SW 1271 (cell line): ENCODE results near the gene NYAP1.
"Not testable (repeated sequence)": the region's sequence is repeated elsewhere in the genome, so short reads cannot be mapped to it uniquely, and the experiment has no call there.

Experiments
- DNase-seq, 2 experiments: peaks; one replicate each; lab custom pipeline; 2025; lab: John Stamatoyannopoulos, UW

Gene NYAP1

DNA sequence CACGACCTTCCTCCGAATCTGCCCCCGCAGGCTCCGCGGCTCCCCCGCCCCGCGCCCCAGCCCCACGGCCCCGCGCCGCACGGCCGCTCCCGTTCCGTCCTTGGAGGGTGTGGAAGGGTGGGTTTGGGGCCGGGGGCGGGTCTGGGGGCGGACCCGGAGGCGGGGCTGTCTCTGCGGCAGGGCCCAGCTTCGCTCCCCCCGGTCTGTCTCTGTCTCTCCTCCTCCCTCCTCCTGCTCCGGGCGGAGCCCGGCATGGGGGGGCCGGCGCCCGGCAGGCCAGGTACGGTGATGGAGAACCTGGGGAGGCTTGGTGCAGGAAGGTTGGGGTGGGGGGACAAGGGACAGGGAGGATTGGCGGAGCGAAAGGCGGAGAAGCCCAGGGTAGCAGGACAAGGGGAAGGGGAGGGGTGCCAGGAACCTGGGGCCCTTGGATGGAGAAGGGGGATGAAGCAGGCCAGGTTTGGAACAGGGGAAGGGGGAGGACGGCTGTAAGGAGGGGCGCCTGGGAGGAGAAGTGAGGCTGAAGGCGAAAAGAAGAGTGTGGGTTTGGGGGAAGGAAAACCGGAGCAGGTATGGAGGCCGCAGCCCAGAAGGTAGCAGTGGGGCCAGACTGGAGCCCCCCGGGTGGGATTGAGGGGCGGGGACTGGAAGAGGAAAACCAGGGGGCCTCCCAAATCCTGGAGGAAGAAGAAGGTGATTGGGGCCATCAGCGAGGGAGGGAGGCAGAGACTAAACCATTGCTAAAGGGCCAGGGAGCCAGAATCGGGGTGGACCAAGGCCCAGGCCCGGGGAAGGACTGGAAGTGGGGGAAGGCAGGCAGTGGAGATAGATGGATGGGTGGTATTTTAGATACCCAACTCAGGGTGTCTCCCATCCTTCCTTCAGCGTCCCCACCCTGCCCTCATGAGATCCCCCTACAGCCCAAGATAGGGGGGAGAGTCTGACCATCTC is at the start of gene NYAP1:
NYAP1 (plus strand) TSS at position 206 of the 951 bp plus-strand sequence. CDS start 1,385 bp downstream, outside the sequence.
- DNase-seq: peak in 1 of 2 experiments; percentile 41

DNA sequence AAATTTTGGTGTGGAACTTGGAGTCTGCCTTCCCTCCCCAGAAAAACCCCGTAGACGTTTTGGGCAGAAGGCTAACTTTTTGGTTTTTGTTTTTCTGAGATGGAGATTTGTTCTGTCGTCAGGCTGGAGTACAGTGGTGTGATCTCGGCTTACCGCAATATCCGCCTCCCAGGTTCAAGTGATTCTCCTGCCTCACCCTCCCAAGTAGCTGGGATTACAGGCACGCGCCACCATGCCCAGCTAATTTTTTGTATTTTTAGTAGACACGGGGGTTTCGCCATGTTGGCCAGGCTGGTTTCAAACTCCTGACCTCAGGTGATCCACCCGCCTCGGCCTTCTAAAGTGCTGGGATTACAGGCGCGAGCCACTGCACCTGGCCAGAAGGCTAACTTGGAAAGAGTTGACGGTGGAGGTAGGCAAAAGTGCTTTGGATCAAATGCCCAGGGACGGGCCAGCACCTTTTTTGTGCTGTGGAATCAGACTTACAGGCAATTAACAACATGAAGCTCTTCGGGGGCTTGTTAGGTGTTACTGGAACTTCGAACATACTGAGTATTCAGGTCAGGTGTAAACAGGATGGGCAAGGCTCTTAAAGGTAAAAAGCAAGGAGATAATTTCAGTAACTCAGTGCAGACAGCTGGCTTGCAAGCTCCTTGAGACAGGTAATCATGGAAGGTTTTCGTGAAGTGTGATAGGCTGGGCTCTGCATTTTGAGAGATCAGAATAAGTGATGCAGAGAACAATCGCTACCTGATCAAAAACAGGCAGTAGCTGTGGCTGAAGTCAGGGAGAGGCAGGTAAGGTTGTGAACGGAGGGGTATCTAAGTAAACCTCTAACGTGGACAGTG is 49.2 kb upstream of the NYAP1 start:
- no peak for DNase-seq

DNA sequence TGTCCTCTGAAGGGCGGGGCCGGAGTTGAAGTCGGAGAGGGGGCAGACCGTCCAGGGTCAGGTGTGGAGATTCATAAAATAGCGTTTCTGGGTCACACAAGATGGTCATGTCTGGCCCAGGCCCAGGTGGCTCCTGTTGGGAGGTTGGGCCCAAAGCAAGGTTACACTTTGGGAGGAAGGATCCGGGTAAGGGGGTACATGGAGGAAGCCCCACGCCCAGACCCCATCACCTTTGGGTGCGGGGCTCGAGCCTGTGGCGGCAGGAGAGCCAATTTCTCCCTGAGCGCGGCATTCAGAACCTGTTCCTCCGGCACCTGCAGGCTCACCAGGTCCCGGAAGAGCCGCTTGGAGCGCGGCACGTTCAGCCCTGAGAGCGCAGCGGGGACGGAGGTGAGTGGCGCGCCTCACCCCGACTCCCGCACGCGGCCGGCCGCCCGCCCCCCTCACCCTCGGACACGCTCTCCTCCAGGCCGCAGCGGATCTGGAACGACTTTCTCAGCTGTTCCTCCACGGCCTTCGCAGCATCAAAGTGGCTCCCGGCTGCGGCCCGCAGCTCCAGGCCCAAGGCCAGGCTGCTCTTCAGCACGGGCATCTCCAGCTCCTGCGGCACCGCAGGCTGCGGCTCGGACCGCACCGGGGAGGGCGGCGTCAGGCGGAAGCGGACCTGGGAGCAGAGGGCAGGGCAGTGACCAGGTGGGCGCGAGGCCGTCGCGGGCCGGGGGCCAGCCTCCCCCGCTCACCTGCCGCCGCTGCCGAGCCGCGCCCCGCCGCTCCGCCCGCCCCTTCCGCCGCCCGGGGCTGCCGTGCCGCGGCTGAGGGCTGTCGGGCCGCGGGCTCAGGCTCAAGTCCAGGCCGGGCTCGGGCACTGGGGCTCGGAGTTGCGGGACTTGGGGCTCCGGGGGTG is 48.1 kb upstream of the NYAP1 start:
- DNase-seq: peak in 1 of 2 experiments; percentile 35

DNA sequence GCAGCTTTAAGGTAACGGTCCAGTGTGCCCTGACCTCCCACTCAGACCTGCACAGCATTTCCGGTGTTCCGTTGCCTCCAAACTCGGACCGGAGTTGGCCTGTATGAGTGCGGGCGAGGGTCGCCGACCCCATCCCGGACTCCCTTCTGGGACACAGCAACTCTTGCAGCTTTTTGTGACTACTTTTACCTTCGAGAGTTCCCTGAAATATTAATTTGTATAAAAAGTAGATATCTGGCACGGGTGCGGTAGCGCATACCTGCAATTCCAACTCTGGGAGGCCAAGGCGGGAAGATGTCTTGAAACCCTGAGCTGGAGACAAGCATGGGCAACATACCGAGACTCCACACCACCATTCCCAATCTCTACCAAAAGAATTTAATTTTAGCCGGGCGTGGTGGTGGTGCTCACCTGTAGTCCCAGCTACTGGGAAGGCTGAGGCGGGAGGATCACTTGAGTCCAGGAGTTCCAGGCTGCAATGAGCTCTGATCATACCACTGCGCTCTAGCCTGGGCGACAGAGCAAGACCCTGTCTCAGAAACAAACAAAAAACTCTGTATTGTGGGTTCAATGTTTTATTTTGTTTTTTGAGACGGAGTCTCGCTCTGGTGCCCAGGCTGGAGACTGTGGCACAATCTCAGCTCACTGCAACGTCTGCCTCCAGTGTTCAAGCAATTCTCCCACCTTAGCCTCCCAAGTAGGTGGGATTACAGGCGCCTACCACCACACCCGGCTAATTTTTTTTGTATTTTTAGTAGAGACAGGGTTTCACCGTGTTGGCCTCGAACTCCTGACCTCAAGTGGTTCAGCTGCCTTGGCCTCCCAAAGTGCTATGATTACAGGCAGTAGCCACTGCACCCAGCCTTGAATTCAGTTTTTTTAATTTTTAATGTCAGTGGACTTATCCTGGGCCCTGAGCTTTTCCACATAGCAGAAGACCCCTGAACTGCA is 46.3 kb upstream of the NYAP1 start:
- no peak for DNase-seq

DNA sequence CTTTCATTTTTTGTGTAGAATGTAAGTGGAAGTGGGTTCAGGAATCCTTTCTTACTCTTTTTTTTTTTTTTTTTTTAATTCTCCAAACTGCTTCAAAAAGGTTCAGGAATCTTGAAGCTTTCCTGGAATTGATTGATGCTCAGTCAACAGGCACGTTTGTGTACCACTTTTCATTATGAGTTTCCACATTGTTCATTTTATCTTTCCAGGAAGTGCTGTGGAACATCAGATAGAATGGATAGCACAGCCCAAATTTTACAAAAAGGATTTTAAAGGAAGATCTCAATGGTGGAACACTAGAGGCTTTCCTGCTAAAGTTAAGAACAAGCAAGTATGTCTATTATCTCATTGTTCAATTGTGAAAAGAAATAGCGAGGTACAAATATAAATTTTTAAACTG is 45.6 kb upstream of the NYAP1 start:
- DNase-seq: no peak

DNA sequence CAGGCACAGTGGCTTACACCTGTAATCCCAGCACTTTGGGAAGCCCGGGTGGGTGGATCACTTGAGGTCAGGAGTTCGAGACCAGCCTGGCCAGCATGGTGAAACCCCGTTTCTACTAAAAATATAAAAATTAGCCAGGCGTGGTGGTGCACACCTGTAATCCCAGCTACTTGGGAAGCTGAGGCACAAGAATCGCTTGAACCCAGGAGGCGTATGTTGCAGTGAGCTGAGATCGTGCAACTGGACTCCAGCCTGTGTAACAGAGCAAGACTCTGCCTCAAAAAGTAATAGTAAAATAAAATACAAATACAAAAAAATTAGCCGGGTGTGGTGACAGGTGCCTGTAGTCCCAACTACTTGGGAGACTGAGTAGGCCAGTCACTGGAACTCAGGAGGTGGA is 45.0 kb upstream of the NYAP1 start:
- DNase-seq: not testable (repeated sequence)

DNA sequence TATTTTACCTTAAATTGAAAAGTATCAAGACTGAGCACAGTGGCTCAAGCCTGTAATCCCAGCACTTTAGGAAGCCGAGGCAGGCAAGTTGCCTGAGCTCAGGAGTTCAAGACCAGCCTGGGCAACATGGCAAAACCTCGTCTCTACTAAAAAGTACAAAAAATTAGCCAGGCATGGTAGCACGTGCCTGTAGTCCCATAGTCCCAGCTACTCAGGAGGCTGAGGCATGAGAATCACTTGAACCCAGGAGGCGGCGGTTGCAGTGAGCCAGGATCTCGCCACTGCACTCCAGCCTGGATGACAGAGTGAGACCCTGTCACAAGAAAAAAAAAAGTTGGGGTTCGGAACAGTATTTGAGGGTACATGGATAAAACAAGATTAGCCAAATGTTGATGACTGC is 44.5 kb upstream of the NYAP1 start:
- DNase-seq: not testable (repeated sequence)

DNA sequence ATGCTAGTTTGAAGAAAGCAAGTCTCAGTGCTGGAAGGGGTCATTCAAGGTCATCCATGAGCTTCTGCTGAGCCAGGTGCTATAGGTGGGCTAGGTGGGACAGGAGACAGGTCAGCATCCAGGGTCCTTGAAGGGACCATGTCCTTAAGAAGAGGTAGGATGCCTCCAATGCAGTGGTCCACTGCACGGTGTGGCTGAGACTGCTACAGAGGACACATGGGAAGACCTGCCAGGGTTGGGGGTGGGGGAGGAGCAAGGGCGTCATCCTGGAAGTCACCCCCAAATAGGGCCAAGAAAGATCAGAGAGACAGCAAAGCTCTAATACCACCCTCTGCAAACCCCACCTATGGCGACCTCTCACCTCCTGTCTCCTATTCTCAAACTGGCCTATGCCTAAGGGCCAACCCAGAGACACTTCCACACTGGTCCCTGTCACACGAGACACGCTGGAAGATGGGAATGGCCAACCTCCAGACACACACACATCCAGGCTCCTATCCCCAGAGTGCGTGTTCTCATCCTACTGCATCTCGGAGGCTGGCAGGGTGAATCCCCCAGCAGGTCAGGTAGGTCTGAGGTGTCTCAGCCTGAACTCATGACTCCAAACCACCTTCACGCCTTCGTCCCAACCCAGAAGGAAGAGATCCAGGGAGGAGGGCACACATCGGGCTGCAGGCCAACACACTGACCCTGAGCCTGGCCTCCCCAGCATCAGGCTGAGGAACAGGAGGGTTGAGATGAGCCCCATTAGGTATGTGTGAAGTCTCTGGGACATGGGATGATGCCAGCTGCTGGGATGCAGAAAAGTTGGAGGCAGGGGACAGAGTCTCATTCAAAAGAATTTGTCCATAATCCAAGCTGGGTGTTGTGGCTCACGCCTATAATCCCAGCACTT is 41.8 kb upstream of the NYAP1 start:
- DNase-seq: no peak

DNA sequence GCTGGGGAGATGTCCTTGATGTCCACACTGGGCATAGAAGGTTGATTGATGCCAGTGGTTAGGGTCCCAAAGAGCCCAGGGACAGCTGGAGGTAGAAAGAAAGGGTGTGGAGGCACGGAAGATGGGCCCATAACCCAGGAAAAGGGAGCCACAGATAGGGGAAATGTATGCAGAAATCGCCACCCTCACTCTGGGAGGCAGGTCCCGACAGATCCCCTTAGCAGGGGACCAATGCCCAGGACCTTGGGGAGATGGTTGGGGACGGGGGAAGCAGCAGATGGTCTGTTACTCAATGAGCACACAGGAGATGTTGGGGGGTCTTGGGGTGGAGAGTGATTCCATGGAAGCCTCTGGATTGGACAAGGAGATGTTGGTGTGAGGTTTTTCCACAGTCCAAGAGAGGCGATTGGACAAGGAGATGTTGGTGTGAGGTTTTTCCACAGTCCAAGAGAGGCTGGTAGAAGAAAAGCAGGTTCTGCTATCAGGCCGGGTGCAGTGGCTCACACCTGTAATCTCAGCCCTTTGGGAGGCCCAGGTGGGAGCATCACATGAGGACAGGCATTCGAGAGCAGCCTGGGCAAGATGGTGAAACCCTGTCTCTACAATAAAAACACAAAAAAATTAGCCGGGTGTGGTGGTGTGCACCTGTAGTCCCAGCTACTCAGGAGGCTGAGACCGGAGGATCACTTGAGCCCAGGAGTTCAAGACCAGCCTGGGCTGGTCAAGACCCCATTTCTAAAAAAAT is 40.5 kb upstream of the NYAP1 start:
- DNase-seq: no peak

DNA sequence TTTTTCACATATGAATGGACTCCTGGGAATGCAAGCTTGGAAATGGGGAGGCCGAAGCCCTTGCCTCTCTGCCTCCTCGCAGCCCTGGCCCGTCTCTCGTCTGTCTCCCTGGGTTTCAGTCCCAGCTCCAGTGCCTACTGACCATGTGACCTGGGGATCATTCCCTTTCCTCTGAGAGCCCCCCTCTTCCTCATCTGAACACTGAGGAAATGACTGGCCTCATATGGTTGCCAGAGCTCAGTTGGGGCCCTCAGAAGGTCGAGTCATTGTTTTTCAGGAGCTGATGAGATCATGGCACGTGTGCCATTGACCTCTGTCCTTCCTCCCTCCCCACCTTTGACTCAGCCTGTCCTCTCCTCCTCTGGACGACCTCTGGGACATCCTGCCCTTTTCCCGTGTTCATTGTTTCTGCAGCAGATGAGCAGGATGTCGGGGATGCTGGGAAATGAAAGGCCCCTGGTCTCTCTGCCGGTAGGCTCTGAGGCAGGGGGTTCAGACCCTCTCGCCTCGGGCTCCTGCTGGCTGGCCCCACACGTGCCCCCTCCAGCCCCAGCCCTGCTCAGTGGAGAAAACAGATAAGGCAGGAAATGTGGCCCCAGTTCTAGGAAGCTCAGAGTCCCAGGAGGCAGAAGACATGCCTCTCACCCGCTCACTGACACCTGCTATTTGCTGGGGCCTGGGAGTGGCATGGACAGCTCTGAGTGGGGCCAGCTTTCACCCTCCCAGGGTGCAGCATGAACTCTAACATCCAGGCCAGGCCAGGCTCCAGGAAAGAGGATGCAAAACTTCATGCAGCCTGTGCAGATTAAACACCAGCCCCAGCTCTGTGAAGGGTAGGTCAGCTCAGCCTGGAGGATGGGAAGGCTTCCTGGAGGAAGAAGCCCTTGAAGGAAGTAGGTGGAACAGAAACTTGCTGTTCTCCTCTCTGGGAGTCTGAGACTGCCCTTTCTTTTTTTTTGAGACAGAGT is 39.1 kb upstream of the NYAP1 start:
- peak in 1 of 2 experiments; percentile 53 for DNase-seq

DNA sequence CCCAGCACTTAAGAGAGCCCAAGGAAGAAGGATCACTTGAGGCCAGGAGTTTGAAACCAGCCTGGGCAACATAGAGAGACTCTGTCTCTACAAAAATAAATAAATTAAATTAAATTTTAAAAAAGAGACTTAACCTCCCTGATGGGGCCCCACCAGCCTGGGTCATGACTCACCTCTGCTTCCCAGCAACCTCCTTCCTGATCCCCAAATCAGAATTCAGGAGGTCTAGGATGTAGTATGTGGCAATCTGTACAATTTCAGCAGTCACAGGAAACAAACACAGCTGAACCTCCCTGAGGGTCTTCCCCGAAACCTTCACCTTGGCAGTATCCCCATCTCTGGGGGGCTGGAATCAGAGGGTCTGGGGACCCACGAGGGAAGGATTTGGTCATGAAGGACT is 37.7 kb upstream of the NYAP1 start:
- DNase-seq: no peak

DNA sequence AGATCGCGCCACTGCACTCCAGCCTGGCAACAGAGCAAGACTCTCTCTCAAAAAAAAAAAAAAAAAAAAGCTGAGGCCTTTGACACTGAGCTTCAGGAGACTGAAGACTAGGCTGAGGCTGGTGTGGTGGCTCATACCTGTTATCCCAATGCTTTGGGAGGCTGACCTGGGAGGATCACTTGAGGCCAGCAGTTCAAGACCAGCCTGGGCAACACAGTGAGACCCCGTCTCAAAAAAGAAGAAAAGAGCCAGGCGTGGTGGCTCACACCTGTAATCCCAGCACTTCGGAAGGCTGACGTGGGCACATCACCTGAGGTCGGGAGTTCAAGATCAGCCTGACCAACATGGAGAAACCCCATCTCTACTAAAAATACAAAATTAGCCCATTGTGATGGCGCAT is 36.4 kb upstream of the NYAP1 start:
- DNase-seq: not testable (repeated sequence)

DNA sequence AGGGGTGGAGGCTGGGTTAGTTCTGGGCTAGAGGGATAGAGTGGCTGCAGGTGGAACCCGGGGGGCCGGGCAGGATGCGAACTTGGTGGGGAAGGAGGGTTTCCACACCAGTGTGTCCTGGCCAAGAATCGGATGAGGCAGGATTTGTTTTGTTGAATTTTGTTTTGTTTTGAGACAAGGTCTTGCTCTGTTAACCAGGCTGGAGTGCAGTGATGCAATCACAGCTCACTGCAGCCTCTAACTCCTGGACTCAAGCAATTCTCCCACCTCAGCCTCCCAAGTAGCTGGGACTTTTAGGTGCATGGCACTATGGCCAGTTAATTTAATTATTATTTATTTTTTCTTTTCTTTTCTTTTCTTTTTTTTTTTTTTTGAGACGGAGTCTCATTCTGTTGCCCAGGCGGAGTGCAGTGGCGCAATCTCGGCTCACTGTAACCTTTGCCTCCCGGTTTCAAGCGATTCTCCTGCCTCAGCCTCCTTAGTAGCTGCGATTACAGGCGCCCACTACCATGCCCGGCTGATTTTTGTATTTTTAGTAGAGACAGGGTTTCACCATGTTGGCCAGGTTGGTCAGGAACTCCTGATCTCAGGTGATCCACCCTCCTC is 34.4 kb upstream of the NYAP1 start:
- DNase-seq: no peak

DNA sequence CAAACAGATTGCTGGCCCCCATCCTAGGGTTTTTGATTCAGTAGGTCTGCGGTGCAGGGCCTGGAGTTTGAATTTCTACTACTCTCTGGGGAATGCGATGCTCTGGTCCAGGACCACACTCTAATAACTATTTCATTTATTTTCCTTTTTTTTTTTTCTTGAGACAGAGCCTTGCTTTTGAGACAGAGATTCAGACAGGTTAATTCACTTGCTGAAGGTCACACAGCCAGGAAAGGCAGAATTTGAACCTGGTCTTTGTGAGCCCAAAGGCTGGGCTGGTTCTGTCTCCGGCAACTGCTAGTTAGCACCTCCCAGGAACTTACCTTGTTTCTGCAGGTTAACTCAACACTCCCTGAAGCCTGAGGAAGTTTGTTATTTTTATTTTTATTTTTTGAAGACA is 31.2 kb upstream of the NYAP1 start:
- DNase-seq: no peak

DNA sequence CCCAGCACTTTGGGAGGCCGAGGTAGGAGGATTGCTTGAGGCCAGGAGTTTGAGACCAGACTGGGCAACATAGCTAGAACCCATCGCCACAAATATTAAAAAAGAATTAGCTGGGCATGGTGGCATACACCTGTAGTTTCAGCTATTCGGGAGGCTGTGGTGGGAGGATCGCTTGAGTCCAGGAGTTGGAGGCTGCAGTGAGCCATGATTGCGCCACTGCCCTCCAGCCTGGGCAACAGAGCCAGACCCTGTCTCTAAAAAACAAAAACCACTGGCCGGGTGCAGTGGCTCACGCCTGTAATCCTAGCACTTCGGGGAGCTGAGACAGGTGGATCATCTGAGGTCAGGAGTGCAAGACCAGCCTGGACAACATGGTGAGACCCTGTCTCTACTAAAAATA is 29.9 kb upstream of the NYAP1 start:
- not testable (repeated sequence) for DNase-seq

DNA sequence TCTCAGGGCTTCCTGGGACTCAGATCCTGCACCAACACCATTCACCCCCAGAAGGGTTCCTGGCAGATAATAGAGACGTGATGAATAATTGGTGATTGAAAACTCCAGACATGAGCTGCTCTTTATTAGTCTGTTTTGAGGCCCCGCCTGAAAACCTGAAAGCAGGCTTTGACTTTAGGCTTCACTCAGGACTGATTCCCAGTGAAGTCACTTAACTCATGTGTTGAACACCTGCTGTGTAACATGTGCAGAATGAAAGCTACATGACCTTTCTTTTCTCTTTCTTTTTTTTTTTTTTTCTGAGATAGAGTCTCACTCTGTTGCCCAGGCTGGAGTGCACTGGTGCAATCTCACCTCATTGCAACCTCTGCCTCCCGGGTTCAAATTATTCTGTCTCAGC is 28.5 kb upstream of the NYAP1 start:
- DNase-seq: no peak

DNA sequence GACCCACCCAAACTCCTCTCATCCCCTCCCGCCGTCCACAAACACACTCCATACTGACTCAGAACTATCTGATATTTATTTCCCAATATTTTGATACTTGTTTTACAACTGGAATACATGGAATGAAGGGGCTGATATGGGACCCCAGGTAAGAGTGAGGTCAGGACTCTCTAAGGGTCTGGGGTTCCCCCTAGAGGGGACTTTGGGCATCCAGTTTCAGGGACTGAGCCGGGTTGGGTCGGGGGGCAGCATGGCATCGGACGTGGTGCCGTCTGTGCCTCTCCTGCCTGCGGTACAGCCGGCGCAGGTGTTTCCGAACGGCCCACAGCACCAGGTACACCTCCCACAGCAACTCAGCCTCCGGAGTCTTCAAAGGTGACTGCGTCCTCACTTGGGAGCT is 27.2 kb upstream of the NYAP1 start:
- no peak for DNase-seq
